Mammary epithelial cell (primary cell): ENCODE measurements around the gene TENM4.

Source experiments
- CTCF ChIP-seq, 2 donors: IDR thresholded peaks in 1 of 2; conservative IDR thresholded peaks in 1 of 2; 2 replicates each; pipeline ENCODE4 v1.5.1; 2011 to 2012; ENCODE audit warnings: inconsistent platforms in 2 of 2, low read length in 2 of 2, mild to moderate bottlenecking in 2 of 2, control low read depth in 1 of 2, low read depth in 1 of 2; ENCODE audit not compliant: insufficient read depth in 1 of 2; ENCODE audit errors: extremely low read depth in 1 of 2
- EZH2 ChIP-seq: IDR thresholded peaks from 2 replicates; pipeline ENCODE4 v1.6.1; 2012; ENCODE audit warnings: low read length, inconsistent platforms, borderline replicate concordance

GRCh38 chr11:79383874-79384273 is 57.0 kb downstream of the TENM4 start:
- no peak for TF ChIP-seq CTCF (conservative IDR thresholded peaks at IDR 0.05 in 1 of 2, IDR thresholded peaks at IDR 0.05 in 1 of 2; ENCODE audit: extremely low read depth in 1 of 2, insufficient read depth in 1 of 2, low read depth in 1 of 2, low read length in 2 of 2)
- TF ChIP-seq EZH2: no peak
